AG10803 (cell line): Measurements from ENCODE around the gene LDB3.
A peak's percentile ranks its signal among the peaks of the same experiment; 100 is the strongest.

Experiments used
- DNase-seq: peaks from one replicate; pipeline ENCODE4 v3.0.0; 2010; ENCODE audit warnings: low read depth
- H3K4me3 ChIP-seq: 2 replicates; pipeline ENCODE4 v1.5.1; 2011; ENCODE audit warnings: mild to moderate bottlenecking, low read length, control low read depth
- TF ChIP-seq, protein P1 (sequence below): conservative IDR thresholded peaks from 2 replicates; pipeline ENCODE4 v1.5.1; 2011; ENCODE audit warnings: mild to moderate bottlenecking, low read length, control low read depth, inconsistent platforms

LDB3 gene

DNA sequence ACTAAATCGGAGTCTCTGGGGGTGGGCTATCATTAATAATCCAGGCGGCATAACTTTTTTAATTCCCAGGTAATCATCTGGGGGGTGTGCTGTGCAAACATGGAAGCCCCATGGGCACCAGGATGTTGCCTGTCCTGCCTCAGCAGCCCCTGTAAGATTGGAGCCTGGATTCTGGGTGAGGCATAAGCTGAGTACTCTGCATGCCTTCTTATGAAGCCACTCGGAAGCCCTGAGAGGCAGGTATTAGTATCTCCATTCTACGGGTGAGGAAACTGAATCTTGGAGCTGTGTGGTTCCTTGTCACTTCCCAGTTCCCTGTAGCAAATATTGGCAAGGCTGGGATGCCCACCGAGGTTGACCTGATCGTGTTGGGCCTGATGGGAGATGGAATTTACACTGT lies 21.4 kb upstream of the LDB3 start:
- no peak overlapping the region for H3K4me3 ChIP-seq
- no peak for DNase-seq
- TF ChIP-seq, protein P1, sequence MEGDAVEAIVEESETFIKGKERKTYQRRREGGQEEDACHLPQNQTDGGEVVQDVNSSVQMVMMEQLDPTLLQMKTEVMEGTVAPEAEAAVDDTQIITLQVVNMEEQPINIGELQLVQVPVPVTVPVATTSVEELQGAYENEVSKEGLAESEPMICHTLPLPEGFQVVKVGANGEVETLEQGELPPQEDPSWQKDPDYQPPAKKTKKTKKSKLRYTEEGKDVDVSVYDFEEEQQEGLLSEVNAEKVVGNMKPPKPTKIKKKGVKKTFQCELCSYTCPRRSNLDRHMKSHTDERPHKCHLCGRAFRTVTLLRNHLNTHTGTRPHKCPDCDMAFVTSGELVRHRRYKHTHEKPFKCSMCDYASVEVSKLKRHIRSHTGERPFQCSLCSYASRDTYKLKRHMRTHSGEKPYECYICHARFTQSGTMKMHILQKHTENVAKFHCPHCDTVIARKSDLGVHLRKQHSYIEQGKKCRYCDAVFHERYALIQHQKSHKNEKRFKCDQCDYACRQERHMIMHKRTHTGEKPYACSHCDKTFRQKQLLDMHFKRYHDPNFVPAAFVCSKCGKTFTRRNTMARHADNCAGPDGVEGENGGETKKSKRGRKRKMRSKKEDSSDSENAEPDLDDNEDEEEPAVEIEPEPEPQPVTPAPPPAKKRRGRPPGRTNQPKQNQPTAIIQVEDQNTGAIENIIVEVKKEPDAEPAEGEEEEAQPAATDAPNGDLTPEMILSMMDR = no peak

DNA sequence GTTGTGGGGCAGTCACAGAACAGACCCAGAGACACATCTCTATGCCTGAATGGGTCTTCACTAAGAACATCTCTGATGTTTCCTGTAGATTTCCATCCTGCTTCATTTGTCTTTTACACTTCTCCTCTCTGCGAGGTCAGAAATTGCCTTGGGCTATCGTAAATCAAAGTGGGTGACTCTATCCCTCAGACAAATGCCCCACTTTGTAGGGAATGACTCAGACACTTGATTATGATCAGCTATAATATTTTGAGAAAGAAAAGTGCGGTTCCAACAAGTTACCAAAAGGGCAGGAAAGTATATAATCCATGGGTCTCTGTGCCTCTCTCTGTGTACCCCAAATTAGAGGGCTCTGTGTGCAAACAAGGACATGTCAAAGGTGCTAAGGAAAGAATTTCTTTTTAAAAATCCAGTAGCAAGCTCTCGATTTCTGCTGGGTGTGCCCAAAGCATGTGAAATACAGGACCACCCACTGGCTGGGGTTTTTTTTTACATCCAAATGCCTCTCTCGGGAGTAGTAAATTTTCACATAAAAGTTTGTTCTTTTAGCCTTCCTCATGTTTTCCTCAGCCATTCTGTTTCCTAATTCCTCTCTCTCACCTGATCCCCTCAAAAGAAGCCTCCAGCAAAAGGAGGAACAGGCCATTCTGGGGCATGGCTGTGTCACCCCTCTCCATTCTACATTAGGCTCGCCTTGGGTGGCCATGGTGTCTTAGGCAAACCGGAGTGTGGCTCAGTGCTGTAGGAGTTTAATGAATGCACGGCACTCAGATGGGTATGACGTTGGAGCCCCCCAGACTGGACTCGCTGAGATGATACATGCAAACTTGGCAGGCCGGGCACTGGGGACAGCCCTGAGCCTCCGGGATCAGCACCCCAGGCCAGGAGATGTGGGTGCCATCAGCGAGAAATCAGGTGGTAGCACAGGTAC lies 20.3 kb upstream of the LDB3 start:
- H3K4me3 ChIP-seq = no peak overlapping the region
- TF ChIP-seq, protein P1 = no peak
- DNase-seq = no peak

DNA sequence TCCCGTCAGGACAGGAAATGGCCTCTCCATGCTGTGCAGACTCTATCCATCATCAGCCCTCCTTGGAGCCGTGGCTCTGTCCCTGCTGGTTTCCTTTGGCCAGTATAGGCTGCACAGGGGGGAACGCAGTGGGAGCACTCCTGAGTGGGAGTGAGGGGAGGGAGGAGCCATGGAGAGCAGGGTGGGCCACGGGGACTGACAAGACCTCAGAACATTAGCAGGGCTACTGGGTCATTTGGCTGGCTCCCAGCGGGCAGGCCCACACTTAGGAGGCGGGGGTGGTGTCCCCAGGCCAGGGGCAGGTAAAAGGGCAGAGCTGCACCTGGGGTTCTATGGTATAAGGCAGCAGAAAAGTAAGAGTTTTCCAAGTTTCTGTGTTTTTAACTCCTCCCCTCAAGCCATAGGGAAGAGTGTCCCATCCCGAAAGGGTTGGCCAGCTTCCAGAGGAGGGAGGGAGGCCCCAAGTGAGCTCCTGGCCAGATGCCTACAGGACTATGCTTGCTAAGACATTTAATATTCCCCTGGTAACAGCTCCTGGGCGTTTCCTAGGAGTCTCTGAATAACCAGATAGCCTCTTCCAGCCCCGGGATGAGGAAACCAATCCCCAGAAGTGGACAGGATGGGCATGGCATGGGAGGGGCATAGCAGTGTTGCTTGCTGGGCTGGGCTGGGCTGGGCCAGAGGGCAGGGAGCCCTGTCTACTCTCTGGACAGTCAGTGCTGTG lies 19.4 kb upstream of the LDB3 start:
- TF ChIP-seq, protein P1 = no peak
- H3K4me3 ChIP-seq = no peak overlapping the region
- peak; percentile 85 for DNase-seq

DNA sequence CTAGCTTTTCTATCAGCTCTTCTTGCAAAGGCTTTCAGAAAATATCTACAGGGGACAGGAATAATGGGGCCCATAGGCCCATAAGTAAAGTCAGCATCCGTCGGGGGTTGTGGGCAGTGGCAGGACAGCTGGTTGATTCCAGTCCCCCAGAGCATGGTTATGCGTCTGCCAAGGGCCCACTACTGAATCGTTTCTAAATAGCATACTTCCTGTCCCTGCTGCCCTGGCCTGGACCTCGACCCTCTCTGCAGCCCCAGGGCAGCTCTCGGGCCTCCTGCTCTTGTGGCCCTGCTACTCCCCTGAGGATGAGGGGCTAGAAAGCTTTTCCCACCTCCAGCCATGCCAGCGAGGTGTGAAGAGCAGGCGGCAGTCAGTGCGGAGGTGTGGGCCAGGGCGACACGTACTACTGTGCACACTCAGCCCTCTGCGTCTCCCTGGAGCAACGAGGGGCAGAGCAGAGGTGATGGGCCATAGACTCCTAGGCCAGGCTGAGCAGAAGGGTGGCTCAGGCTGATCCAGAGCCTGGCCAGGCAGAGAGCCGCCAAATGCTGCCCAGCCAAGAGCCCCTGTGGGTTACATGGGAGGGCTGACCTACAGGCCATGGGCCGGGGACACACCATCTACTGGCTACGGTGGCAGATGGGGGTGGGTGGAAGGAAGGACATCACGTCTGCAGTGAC lies 18.7 kb upstream of the LDB3 start:
- TF ChIP-seq, protein P1 = no peak
- no peak overlapping the region for H3K4me3 ChIP-seq
- no peak for DNase-seq

DNA sequence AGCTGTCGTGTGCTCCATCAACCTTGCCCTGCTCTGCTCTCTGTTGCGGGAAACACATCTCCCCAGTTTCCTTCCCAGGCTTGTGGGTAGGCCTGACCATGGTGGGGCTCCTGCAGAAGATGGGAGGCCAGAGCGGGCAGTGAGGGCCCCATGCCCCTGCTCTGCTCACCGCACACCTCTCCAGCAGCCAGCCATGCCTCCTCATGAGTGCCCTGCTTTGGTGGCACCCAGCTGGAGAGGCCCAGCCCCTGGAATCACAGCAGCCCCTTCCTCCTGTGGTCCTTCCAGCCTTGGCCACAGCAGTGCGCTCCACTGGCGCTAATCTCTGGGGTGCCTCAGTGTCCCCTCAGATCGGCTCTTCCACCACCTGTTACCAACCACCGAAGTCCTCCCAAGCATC lies 18.2 kb upstream of the LDB3 start:
- DNase-seq = no peak

DNA sequence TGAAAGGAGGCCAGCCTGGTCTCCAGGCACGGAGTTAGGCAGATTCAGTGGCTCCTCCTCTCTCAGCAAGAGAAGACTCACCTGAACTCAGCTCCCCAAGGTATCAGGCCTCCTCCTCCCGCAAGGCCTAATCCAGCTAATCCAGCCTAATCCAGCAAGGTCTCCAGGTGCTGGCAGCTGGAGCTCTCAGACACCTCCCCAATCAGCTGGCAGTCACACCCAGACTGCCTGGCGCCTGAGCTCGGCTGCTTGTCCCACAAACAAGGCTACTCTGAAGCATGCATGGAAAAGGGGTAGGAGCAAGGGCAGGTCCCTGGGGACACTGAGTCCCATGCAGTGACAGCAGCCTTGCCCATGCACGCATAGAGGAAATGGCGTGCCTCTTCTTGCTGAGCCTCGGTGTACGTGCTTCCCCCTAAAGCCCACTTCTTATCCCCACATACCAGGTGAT lies 17.3 kb upstream of the LDB3 start:
- H3K4me3 ChIP-seq = no peak overlapping the region
- DNase-seq = no peak
- TF ChIP-seq, protein P1 = no peak

More for the DNA sequence above, 18.2 kb upstream of the LDB3 start:
- TF ChIP-seq, protein P1 = no peak
- no peak overlapping the region for H3K4me3 ChIP-seq
